CD4-positive, alpha-beta T cell treated with Interleukin-15 for 1 hour (primary cell): ENCODE measurements around the gene BPI.
A peak's percentile ranks its signal among the peaks of the same experiment; 100 is the strongest.
"Not testable (repeated sequence)": the region's sequence is repeated elsewhere in the genome, so short reads cannot be mapped to it uniquely, and the experiment has no call there.

Source experiments
- DNase-seq: peaks from one replicate; pipeline ENCODE4 v3.0.0-alpha.2; 2020

Gene BPI

DNA sequence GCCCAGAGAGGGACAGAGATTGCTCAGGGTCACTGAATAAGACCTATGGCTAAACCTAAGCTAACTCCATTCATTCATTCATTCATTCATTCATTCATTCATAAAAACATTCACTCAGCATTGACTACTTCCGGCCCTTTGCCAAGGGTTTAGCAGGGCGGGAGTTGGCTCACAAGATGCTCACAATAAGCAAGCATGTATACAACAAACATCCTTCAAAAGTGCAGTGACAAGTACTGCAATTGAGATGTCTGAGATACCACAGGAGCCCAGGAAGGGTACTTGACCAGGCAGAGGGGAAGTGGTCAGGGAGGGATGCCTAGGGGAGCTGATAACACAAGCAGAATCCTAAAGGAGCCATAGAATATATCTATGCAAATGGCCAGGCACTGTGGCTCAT, 25.2 kb upstream of the BPI start:
- no peak for DNase-seq

DNA sequence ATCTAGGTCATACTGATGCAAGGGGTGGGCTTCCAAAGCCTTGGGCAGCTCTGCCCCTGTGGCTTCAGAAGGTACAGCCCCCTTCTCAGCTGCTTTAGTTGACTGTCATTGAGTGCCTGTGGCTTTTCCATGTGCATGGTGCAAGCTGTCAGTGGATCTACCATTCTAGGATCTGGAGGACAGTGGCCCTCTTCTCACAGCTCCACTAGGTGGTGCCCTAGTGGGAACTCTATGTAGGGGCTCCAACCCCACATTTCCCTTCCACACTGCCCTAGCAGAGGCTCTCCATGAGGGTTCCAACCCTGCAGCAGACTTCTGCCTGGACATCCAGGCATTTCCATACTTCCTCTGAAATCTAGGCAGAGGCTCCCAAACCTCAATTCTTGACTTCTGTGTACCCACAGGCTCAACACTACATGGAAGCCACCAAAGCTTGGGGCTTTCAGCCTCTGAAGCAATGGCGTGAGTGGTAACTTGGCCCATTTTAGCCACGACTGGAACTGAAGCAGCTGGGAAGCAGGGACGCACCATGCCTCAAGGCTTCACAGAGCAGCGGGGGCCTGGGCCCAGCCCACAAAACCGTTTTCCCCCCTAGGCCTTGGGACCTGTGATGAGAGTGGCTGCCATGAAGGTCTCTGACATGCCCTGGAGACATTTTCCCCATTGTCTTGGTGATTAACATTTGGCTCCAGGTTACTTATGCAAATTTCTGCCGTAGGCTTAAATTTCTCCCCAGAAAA, 22.6 kb upstream of the BPI start:
- DNase-seq, result not testable (repeated sequence)

DNA sequence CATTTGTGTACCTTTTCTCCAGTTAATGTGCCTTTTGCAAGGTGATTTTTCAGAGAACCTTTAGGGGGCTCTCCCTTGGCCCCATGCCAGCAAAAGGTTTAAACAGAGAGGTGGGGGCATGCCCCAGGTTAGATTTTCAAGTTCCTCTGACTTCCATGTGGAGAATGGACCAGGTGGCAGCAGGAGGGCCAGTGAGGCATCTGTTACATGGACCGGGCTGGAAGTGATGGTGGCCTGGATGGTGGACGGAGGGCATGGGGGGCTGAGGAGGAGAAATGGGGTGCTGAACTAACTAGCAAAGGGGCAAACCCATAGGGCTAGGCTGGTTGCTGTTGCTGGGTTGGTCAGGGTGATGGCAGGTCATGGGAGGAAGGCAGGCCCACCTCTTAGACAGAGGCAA, 20.7 kb upstream of the BPI start:
- no peak for DNase-seq

DNA sequence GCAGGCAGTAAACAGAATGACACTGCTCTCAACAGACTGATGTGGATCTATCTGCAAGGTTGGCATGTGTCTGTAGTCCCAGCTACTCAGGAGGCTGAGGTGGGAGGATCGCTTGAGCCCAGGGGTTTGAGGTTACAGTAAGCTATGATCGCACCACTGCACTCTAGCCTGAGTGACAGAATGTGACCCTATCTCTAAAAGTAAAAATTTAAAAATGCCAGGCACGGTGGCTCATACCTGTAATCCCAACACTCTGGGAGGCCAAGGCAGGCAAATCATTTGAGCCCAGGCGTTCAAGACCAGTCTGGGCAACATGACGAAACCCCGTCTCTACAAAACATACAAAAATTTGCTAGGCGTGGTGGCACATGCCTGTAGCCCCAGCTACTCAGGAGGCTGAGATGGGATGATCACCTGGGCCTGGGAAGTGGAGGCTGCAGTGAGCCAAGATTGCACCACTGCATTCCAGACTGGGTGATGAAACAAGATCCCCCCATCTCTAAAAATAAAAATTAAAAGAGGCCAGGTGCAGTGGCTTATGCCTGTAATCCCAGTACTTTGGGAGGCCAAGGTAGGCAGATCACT, 19.8 kb upstream of the BPI start:
- DNase-seq, result not testable (repeated sequence)

DNA sequence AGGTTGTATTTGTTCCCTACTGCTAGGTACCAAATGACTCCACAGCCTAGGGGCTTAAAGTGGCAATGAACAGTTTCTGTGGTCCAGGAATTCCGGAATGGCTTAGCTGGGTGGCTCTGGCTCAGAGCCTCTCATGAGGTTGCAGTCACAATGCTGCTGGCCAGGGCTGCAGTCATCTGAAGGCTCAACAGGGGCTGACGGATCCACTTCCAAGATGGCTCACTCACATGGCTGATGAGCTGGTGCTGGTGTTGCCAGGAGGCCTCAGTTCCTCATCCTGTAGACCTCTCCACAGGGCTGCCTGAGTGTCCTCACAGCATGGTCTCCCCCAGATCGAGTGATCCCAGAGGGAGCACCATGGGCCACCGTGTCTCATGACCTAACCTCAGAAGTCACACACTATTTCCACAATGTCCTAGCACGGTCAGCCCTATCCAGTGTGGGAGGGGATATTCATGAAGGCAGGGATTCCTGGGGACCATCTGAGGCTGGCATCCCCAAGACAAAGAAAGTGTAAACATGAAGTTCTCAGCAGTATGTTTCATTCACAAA, 19.0 kb upstream of the BPI start:
- DNase-seq, result no peak

DNA sequence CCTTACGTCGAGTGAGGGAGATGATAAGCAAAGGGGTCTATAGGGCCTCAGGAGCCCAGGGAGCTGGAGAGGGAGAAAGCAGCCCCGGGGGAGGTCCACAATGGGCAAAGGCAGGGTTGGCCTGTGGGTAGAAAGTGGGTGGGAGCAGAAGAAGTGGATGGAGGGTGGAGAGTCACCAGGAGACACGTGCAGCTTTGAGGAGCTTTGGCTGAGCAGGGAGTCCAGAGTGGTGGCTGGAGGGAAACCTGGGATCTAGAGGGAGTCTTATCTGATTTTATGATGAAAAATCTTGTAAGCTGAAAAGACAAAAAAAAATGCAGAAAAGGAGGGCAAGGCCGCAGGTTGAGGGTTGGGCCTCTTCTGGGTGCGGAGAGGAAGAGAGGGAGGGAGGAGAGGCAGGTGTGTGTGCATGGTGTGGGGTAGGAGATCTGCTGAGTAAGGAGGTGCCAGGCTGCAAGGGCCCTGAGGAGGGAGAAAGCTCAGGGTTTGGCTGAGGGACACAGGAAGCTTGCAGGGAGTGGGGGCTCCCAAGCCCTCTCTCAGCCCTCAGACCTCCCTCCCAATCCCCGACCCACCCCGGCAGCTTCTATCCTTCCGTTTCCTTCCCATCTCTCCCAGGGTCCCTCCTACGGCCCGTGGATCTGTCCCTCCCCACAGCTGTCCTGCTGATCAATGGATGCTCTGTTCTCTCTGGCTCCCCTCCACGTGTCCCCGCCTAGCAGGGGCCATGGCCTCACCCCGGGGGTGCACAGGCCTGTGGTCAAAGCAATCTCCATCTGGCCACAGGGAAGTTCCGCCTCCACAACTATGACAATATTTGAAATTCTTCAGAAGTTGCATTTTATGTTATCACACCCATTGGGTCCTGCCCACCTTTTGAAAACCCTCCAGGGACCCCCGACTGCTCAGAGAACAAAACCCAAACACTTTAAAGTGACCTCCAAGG, 17.1 kb upstream of the BPI start:
- DNase-seq, result no peak

DNA sequence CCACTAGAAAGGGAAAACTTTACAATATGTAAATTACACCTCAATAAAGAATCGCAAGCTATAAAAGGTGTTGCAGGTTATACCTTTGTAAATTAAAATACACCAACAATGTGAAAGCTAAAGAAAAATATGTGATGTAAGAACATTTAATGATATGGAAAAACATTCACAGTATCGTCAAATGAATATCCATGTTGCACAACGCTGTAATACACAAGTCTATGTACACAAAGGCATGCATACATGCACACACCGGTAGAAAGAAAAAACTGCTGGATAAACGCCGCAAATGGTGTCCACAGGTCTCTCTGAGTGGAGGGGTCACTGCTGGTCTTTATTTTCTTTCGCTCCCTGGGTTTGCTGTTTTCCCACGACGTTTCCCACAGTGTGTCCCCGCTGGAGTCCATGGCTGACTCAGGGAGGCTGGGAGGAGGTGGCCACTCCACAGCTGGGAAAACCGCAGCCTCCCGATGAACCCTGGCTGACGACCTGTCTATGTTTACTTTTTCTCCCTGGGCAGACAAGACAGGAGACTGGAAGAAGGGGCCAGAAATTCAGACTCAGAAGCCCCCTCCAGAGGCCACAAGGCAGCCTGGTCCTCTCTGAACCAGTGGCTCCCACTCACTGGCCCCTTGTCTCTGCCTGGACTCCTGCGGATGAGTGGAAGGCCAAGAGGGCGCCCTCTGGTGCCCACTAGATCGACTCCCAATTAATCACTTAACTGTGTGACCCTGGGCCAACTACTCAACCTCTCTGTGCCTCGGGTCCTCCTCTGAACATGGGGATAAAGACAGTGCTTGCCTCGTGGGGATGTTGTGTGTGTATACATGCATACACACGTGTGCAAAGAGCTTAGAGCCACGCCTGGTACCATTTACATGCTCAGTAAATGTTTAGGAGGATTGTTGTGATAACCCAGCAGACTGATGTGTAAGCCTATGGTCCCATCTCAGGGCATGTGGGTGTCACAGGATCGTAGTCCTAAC, 12.8 kb upstream of the BPI start:
- no peak for DNase-seq

DNA sequence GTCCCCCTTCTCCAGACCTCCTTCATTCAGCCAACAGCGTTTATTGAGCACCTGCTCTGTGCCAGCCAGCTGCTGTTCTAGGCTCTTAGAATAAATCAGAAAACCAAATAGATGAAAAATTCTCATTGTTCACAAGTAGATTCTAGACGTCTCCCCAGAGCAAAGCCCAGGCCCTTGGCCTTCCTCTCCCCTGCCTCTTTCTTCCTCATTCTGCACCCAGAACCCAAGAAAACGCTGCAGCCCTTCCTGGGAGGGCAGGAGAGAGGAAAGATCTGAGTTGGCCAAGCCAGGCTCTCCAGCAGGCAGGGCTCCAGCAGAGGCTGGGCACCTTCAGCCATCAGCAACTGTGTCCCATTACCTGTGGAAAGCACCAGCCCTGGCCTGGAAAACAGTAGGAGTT, 12.0 kb upstream of the BPI start:
- DNase-seq, result no peak

DNA sequence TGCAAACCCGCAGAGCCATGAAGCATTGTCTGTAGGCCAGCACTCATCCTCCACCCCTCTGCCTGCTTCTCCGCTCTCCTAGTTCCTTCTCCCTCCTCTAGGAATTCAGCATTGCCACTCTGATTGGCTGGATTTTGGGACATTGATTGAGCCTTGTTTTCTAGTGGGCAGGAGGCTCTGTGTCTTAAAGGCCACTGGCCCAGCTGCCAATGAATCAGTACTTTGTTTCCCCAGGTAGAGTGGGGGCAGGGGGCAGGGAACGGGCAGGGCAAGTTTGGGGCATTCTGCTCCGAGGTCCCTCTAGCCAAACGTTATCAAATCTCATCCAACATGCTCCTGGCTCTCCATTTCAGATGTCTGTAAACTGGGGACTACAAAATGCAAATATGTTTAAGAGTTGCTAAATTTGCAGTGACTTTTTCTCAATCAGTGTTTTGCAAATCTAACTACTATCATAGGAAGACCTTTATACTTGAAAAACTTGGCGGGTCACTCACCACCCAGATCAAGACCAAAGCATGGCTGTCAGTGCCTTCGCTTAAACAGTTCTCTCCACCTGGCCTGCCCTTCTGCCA, 10.4 kb upstream of the BPI start:
- no peak for DNase-seq

DNA sequence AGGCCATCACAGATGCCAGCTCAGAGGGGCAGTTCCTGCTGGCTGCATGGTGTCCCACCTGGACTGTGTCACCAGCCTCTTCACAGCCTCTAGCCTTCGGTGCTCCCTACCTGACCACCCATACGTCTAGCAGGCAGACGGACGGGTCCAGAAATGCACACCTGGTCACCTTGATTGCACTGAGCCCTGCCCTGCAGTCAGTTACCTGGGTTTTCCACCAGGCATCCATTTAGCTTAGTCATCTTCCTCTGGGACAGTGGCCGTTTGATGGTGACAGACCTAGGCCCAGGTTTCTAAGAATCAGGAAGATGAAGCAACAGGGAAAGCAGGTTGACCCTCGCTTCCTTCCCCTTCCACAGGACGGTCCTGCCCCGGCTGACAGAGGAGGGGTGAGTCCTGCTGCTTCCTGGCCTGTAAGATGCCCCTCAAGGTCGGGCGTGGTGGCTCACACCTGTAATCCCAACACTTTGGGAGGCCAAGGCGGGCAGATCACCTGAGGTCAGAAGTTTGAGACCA, 9.8 kb upstream of the BPI start:
- DNase-seq, result no peak

DNA sequence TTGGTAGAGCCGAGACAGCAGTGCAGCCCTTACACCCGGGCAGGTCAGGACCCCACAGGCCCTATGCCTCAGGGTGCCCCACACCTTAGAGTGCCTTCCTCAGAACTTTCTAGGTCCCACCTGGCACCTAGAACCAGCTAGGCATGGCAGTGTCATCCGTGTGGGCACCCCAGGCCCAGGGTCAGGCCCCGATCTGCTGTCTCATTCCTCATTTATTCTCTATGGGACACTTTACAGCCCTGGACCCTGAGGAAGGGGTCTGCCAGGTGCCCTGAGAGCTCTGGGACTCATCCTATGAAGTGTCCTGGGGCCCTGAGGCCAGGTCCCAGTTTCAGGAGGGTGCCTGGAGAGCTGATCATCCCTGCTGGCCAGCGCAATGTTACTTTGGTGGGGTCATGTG, 8.1 kb upstream of the BPI start:
- DNase-seq, result no peak

DNA sequence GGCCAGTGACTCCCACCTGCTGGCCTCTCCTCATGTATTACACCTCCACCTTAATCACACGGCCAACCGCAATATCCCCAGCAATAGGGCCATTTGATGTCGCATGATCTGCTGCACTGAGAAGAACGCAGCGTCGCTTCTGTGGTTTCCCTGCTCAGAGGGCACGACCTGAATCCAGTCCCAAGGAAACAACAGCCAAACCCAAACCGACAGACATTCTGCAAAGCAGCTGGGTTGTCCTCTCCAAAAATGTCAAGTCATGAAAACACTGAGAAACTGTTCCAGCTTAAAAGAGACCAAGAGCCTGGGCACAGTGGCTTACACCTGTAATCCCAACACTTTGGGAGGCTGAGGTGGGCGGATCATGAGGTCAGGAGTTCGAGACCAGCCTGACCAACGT, 7.5 kb upstream of the BPI start:
- no peak for DNase-seq

DNA sequence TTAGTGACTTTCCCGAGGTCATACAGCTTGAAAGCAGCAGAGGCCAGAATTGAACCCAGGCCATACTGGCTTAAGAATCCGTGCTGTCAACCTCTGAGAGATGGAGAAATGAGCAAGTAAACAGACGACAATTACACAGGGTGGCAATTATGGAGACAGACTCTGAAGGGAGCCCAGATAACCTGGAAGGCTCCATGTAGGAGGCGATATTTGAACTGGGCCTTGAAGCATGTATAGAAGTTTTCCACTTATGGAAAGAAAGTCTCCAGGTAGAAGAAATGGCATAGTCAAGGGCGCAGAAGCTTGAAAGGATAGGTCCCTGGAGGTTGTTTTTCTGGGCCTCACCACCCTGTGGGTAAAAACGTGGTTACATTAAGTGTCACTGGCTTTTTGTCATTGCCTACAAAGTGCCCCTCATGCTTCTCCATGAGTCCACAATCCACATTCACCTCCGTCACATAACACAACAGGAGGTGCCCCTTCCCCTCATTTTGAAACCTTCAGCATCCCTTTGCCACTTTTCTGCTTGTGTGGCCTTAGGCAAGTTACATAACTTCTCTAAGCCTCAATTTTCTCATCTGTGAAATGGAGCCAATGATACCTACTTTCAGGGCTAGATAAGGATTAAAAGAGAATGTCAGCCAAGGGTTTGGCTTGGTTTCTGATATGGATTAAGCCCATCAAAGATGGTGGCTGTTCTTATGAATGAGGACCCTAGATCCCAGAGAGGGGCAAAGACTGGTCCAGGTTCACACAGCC, 5.9 kb upstream of the BPI start:
- DNase-seq, result no peak

DNA sequence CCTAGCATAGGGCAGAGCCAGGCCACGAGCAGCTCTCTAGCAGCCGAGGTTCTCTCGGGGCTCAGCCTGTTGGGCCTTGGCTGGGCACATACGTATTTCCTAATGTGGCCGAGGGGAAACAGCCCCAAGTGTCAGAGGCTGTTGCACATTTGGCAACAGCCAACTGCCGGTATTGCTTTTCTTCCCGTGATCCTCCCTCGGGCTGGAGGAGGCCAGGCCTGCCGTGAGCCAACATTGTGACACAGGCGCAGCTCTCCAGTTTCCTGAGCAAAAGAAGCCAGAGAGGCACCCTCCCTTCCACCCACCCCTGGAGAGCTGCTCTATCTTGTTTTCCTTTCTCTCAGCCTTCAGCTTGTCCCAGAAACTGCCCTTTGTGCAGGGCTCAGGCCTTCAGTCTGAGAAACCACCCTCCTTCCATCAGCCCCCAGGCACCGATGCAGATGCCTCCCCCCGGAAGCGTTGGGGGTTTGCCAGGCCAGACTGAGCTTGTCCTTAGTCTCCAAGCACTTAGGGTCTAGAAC, 5.1 kb upstream of the BPI start:
- peak; percentile 51 for DNase-seq

DNA sequence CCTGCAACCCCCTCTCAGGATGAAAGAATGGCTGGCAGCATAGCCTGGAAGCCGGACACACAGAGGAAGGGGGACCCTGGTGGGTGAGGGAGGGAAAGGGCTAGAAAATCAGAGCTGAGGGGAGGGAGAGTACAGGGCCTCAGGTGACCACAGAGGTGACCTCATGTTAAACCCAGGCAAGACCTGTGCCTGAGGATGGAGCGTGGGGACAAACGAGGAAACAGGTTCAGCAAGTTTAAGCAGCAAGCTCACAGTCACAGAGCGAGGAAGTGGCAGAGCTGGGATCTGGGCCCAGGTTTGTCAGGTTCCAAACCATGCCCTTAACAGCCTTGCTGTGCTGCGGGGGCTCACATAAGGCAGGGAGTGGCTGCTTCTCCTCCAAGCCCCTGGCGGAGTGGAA, 4.0 kb upstream of the BPI start:
- DNase-seq, result no peak

DNA sequence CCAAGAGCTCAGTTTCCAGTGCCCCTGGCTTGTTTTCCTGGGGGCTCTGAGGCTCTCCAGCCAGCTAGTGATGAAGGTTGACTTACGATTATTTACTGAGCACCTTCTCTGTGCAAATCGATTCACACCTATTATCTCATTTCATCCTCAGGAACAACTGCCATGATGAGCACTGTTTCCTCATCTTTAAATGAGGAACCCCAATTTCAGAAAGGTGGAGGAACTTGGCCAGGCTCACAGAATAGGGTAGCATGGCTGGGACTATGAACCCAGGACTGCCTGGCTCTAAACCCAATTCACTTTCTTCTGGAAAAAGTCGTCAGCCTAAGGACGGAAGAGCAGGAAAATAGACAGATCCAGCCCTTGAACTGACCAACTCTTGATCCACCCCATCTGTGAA, 3.5 kb upstream of the BPI start:
- DNase-seq, result no peak

DNA sequence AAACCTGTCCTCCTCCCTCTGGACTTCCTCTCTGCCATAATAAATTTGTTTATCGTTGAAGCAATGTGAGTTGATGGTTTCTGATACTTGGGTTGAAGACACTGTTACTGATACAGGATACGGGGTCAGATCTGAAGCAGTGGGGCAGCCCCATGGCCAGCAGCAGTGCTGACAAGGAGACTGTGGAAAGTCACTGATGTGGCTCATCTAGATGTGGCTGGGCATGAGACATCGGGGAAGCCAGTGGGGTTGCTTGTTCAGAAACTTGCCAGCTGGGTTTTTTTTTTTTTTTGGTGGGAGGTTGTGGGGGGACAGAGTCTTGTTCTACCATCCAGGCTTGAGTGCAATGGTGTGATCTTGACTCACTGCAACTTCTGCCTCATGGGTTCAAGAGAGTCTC, 2.6 kb upstream of the BPI start:
- no peak for DNase-seq

DNA sequence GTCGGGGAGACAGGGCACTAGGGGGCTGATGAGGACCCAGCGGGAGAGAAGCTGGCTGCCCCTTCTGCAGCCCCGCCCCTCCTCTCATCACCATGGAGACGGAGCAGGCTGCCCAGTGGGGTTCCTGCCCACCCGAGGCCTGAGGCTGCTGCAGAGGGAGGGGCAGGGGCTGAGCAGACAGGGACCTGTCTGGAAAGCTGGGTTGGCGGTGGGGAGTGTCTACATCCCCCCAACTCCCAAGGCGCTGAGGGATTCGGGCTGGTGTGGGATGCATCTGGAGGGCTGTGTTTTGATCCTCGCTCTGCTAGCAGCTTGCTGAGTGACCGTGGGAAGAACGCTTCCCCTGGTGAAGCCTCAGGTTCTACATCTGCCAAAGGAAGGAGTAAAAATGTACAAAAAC, 1.2 kb upstream of the BPI start:
- DNase-seq, result no peak

DNA sequence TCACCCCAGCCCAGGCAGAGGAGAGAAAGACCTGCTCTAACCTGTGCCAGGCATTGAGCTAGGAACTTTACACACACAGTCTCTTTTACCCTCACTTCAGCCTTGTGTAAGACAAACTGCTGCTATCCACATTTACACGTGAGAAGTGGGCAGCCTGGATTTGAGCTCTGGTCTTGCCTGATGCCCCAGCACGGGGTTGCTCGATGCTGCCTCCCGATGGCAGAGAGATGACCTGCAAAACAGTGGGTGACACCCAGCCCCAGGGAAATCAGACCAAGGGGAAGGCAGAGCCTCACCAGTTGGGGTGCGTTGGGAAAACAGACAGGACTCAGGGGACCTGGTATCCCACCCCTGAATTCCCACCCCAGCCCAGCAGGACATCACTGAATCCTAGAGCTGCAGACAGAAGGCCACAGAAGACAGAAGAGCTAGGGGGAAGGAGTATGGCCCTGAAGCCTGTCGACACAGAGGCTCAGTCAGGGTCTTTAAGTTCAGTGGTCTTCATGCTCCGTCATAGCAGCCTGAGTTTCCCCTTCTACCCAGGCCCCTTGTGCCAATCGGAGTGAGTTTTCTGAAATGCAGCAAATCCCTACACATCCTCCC, 990 bp downstream of the BPI start:
- peak; percentile 37 for DNase-seq

DNA sequence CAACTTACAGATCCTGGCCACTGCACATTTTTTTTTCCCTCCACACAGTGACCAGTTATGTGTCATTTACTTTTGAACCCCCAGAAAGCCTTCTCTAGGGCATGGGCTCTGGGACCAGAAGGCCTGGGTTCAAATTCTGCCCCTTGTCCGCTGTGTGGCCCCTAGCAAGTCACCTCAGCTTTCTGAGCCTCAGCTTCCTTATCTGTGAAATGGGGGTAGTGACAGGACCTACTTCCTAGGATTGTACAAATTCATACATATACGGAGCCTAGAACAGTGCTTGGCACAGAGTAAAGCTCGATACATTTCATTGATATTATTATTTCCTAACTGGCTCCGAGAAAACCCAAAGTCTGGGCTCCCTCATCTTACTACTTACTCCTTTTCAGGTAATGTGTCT, 1.6 kb downstream of the BPI start:
- no peak for DNase-seq
